Upper lobe of left lung (tissue), 6 donors: Measurements from ENCODE around the gene RHAG. TPM values are rescaled to one million over a fixed set of nuclear protein-coding genes. Genes with fewer than 3 reads are reported as not detected.
"Not testable (repeated sequence)": the region's sequence is repeated elsewhere in the genome, so short reads cannot be mapped to it uniquely, and the experiment has no call there.

ENCODE experiments used
- ATAC-seq, 2 donors: fragments of 200-7000 bp; cut with Tn5 transposase; one replicate each; pipeline ENCODE4 v1.9.1; 2022; ENCODE audit warnings: mild to moderate bottlenecking in 2 of 2, moderate library complexity in 2 of 2; ENCODE audit not compliant: low FRiP score in 2 of 2
- DNase-seq, 2 donors: peaks; one replicate each; pipeline ENCODE4 v3.0.0-alpha.2; 2019 to 2020
- H3K27ac ChIP-seq, 4 donors: fragments of 200-600 bp; sonication (generic); one replicate each; pipeline ENCODE4 v1.5.1; 2016 to 2019
- H3K27me3 ChIP-seq, 4 donors: fragments of 200-600 bp; sonication (generic); one replicate each; pipeline ENCODE4 v1.5.1; 2017 to 2019
- H3K36me3 ChIP-seq, 4 donors: fragments of 200-600 bp; sonication (generic); one replicate each; pipeline ENCODE4 v1.5.1; 2016 to 2019
- H3K4me1 ChIP-seq, 4 donors: fragments of 200-600 bp; sonication (generic); one replicate each; pipeline ENCODE4 v1.5.1; 2018 to 2019
- H3K4me3 ChIP-seq, 4 donors: fragments of 200-600 bp; sonication (generic); one replicate each; pipeline ENCODE4 v1.5.1; 2017 to 2019; ENCODE audit warnings: mild to moderate bottlenecking in 2 of 4, moderate library complexity in 1 of 4
- H3K9me3 ChIP-seq, 4 donors: fragments of 200-600 bp; sonication (generic); one replicate each; pipeline ENCODE4 v1.5.1; 2018 to 2019
- CTCF ChIP-seq, 6 experiments: fragments of 450-650 bp in 4 of 6; fragments of 200-600 bp in 2 of 6; sonication (generic) in 2 of 6; IDR thresholded peaks; one replicate each; pipeline ENCODE4 v1.5.1; 2016 to 2019; ENCODE audit warnings: antibody characterized with exemption in 6 of 6
- EP300 ChIP-seq, 4 donors: sonication (generic); formaldehyde crosslinking; IDR thresholded peaks; one replicate each; pipeline ENCODE4 v1.5.1; 2017; ENCODE audit warnings: antibody characterized with exemption in 4 of 4, control low read depth in 2 of 4
- POLR2A ChIP-seq, 4 donors: fragments of 450-650 bp; IDR thresholded peaks; one replicate each; pipeline ENCODE4 v1.5.1; 2016 to 2017; ENCODE audit warnings: antibody characterized with exemption in 4 of 4, mild to moderate bottlenecking in 2 of 4
- POLR2AphosphoS5 ChIP-seq, 2 donors: sonication (generic); formaldehyde crosslinking; IDR thresholded peaks; one replicate each; pipeline ENCODE4 v1.5.1; 2017; ENCODE audit warnings: antibody characterized with exemption in 2 of 2
- WGBS, 2 donors: methylation state at CpG; one replicate each; pipeline ENCODE4 v1.1.5; 2017 to 2018; 5-methylcytosine and 5-hydroxymethylcytosine counted together
- total RNA-seq, 6 donors: library from RNA; depleted of rRNA in 4 of 6; stranded (reverse); fragments of >200 nt in 4 of 6; gene quantifications; one replicate each; pipeline versions ENCODE4 v1.1.0 to v1.2.1, GENCODE V29; 2016 to 2021
- donor health status: DM: no; HTN: no; CAD: no; lungs with moderate emphysema.
- donor health status: DM: no; HTN: yes; CAD: no; lungs with severe emphysema.

Gene RHAG
- total RNA-seq, 6 donors from 2014 or later, result 0.46 to 0.81 (median 0.61) TPM; not detected in 3

GRCh38 chr6:49626811-49627210, 9.8 kb downstream of the RHAG start:
- H3K27ac ChIP-seq, result no peak overlapping the region
- no peaks in the 10 kb centered on the region for H3K9me3 ChIP-seq
- H3K4me1 ChIP-seq, result no peaks in the 10 kb centered on the region
- DNase-seq, result no peak
- 90 to 100% methylated on average over 3 of the region's 3 CpGs for WGBS, 2 donors
- H3K36me3 ChIP-seq, result no peaks in the 10 kb centered on the region
- TF ChIP-seq POLR2A (IDR thresholded peaks at IDR 0.05) (no peak), POLR2AphosphoS5 (IDR thresholded peaks at IDR 0.05) (no peak), CTCF (IDR thresholded peaks at IDR 0.05) (no peak), EP300 (IDR thresholded peaks at IDR 0.05) (no peak)
- no peaks in the 10 kb centered on the region for H3K27me3 ChIP-seq
- ATAC-seq, result no peak
- H3K4me3 ChIP-seq, result no peak overlapping the region

- ATAC-seq, result no peak
- H3K4me3 ChIP-seq, result no peak overlapping the region
- DNase-seq, result no peak
- H3K36me3 ChIP-seq, result no peaks in the 10 kb centered on the region
- H3K27me3 ChIP-seq, result no peaks in the 10 kb centered on the region
- no peak for TF ChIP-seq POLR2AphosphoS5 (IDR thresholded peaks at IDR 0.05)
- TF ChIP-seq EP300 (IDR thresholded peaks at IDR 0.05), result no peak
- no peak for TF ChIP-seq CTCF (IDR thresholded peaks at IDR 0.05)
- no peak for TF ChIP-seq POLR2A (IDR thresholded peaks at IDR 0.05)
- H3K9me3 ChIP-seq, result no peaks in the 10 kb centered on the region
- no peak overlapping the region for H3K27ac ChIP-seq
- H3K4me1 ChIP-seq, result no peaks in the 10 kb centered on the region
Measured at GRCh38 chr6:49618257-49618656, 18.4 kb downstream of the RHAG start.

DNA sequence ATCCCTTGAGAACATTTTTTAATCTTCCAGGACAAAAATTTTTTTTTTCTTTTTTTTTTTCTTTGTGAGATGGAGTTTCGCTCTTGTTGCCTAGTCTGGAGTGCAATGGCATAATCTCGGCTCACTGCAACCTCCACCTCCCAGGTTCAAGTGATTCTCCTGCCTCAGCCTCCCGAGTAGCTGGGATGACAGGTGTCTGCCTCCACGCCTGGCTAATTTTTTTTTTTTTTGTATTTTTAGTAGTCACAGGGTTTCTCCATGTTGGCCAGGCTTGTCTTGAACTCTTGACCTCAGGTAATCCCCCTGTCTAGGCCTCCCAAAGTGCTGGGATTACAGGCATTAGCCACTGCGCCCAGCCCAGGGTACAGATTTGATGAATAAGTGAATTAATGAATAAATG, 22.5 kb downstream of the RHAG start:
- DNase-seq, H3K27me3 ChIP-seq, H3K4me3 ChIP-seq, H3K27ac ChIP-seq, H3K4me1 ChIP-seq, H3K9me3 ChIP-seq, ATAC-seq, H3K36me3 ChIP-seq: not testable (repeated sequence)
- 79 to 82% methylated on average over 5 of the region's 5 CpGs for WGBS, 2 donors

- WGBS, 2 donors, result 47 to 71% methylated on average over 1 of the region's 1 CpG
- DNase-seq, result no peak
- TF ChIP-seq POLR2AphosphoS5 (IDR thresholded peaks at IDR 0.05) (no peak), CTCF (IDR thresholded peaks at IDR 0.05) (no peak), POLR2A (IDR thresholded peaks at IDR 0.05) (no peak), EP300 (IDR thresholded peaks at IDR 0.05) (no peak)
- Histone ChIP-seq H3K4me3 (no peak overlapping the region), H3K9me3 (no peaks in the 10 kb centered on the region), H3K4me1 (no peaks in the 10 kb centered on the region), H3K27me3 (no peaks in the 10 kb centered on the region), H3K27ac (no peak overlapping the region), H3K36me3 (no peaks in the 10 kb centered on the region)
- ATAC-seq, result no peak
Measured at GRCh38 chr6:49609285-49609684, 27.4 kb downstream of the RHAG start.

DNA sequence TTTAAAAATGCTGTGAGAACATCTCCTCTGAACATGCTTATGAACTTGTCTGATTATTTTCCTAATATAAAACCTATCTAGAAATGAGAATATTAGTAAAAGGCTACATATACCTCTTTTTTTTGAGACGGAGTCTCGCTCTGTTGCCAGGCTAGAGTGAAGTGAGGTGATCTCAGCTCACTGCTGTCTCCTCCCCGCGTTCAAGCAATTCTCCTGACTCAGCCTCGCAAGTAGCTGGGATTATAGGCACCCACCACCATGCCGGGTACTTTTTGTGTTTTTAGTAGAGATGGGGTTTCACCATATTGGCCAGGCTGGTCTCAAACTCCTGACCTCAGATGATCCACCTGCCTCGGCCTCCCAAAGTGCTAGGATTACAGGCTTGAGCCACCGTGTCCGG, 28.4 kb downstream of the RHAG start:
- not testable (repeated sequence) for ATAC-seq, H3K9me3 ChIP-seq, H3K4me1 ChIP-seq, H3K27ac ChIP-seq, H3K36me3 ChIP-seq, H3K27me3 ChIP-seq, H3K4me3 ChIP-seq, DNase-seq
- WGBS, 2 donors, result 77 to 86% methylated on average over 9 of the region's 9 CpGs

DNA sequence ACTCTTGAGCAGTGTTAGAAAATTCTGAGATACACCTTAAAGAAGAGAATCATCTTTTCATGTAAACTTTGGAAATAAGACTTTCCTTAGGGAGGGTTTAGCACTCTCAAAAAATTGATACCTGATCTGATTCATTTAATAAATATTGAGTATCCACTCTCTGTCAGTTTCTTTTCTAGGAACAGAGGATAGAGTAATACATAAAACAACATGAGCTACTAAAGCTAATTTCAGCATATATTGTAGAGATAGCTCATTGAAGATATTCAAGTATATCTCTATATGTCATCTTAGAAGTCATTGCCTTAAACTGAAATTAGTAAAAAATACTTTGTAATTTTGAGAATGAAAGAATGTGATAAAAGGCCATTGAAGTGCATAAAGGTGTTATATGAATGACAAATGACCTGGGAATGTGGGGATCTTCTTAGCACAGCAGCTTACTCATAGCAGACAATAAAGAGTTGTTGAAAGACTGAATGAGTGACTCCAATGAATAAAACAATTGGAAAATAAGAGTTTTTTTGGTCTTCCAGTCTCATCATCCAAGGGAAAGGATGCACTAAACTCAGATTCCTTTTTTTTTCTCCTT, 29.2 kb downstream of the RHAG start:
- ATAC-seq (no peak), DNase-seq (no peak)
- Histone ChIP-seq H3K36me3 (no peaks in the 10 kb centered on the region), H3K9me3 (no peaks in the 10 kb centered on the region), H3K4me1 (no peaks in the 10 kb centered on the region), H3K27ac (no peak overlapping the region), H3K27me3 (no peaks in the 10 kb centered on the region), H3K4me3 (no peak overlapping the region)
- TF ChIP-seq EP300 (IDR thresholded peaks at IDR 0.05), result no peak
- TF ChIP-seq CTCF (IDR thresholded peaks at IDR 0.05), result no peak
- no peak for TF ChIP-seq POLR2A (IDR thresholded peaks at IDR 0.05)
- TF ChIP-seq POLR2AphosphoS5 (IDR thresholded peaks at IDR 0.05), result no peak
